Thyroid gland (tissue), 4 donors: Measurements from ENCODE around the gene CARD11. TPM values are rescaled to one million over a fixed set of nuclear protein-coding genes. Genes with fewer than 3 reads are reported as not detected.

ENCODE experiments used
- DNase-seq, 2 donors: peaks; one replicate each; pipeline ENCODE4 v3.0.0-alpha.2; 2019
- H3K27ac ChIP-seq, 3 donors: fragments of 200-600 bp; sonication (generic); 1 replicate in 2 of 3; 2 replicates in 1 of 3; pipeline ENCODE4 v1.5.1; 2016 to 2019; ENCODE audit warnings: mild to moderate bottlenecking in 1 of 3, moderate library complexity in 1 of 3
- H3K27me3 ChIP-seq: fragments of 200-600 bp; sonication (generic); one replicate; pipeline ENCODE4 v1.5.1; 2019
- H3K36me3 ChIP-seq, 2 donors: fragments of 200-600 bp; sonication (generic); one replicate each; pipeline ENCODE4 v1.5.1; 2016 to 2019
- H3K4me1 ChIP-seq, 2 donors: fragments of 200-600 bp; sonication (generic); one replicate each; pipeline ENCODE4 v1.5.1; 2017 to 2019
- H3K4me3 ChIP-seq, 3 donors: fragments of 200-600 bp; sonication (generic); replicated peaks in 1 of 3; 1 replicate in 2 of 3; 2 replicates in 1 of 3; pipeline ENCODE4 v1.5.1; 2016; ENCODE audit warnings: mild to moderate bottlenecking in 1 of 3
- H3K9me3 ChIP-seq: fragments of 200-600 bp; sonication (generic); one replicate; pipeline ENCODE4 v1.5.1; 2017
- POLR2A ChIP-seq, 2 donors: fragments of 450-650 bp; IDR thresholded peaks; one replicate each; pipeline ENCODE4 v1.6.1; 2017; ENCODE audit warnings: antibody characterized with exemption in 2 of 2, mild to moderate bottlenecking in 2 of 2, moderate library complexity in 1 of 2
- WGBS, 2 donors: methylation state at CpG; one replicate each; pipeline ENCODE4 v1.1.5; 2017; 5-methylcytosine and 5-hydroxymethylcytosine counted together
- intact Hi-C: fragments of 100-400 bp; cut with DNase I; formaldehyde crosslinking; loops from one replicate; pipeline ENCODE4 v1.15.1; 2023
- total RNA-seq, 4 donors: library from RNA; depleted of rRNA; stranded (reverse); fragments of >200 nt; gene quantifications; one replicate each; pipeline ENCODE4 v1.2.3, GENCODE V29; 2016
- TF ChIP-seq, protein P1 (sequence below), 6 experiments: fragments of 200-600 bp in 3 of 6; fragments of 450-650 bp in 3 of 6; sonication (generic) in 3 of 6; IDR thresholded peaks; one replicate each; pipeline ENCODE4 v1.5.1; 2016 to 2019; ENCODE audit warnings: antibody characterized with exemption in 6 of 6, mild to moderate bottlenecking in 2 of 6, inconsistent platforms in 1 of 6, moderate library complexity in 1 of 6

CARD11 gene
- total RNA-seq, 4 donors from 2014 or later: 0.45 to 7.7 (median 1.9) TPM

DNA sequence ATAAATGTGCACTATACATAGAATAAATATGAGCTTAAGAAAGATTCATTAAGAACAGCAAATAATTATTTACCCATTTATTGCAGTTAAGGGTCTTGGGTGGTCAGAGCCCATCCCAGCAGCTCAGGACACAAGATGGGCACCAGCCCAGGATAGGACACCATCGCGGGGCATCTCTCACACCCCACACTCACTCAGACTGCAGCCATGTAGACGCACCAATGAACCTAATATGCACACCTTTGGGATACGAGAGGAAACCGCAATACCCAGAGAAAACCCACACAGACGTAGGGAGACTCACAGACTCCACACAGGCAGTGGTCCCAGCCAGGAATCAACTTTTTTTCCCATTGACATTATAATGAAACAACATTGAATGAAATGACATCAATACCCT lies 36.0 kb downstream of the CARD11 start:
- Histone ChIP-seq H3K27me3 (no peaks in the 10 kb centered on the region), H3K9me3 (no peaks in the 10 kb centered on the region), H3K36me3 (no peaks in the 10 kb centered on the region), H3K27ac (no peak overlapping the region), H3K4me1 (no peaks in the 10 kb centered on the region), H3K4me3 (no peak overlapping the region)
- WGBS, 2 donors: 92 to 93% methylated on average over 6 of the region's 6 CpGs
- intact Hi-C loops: no loop called here
- TF ChIP-seq, protein P1, sequence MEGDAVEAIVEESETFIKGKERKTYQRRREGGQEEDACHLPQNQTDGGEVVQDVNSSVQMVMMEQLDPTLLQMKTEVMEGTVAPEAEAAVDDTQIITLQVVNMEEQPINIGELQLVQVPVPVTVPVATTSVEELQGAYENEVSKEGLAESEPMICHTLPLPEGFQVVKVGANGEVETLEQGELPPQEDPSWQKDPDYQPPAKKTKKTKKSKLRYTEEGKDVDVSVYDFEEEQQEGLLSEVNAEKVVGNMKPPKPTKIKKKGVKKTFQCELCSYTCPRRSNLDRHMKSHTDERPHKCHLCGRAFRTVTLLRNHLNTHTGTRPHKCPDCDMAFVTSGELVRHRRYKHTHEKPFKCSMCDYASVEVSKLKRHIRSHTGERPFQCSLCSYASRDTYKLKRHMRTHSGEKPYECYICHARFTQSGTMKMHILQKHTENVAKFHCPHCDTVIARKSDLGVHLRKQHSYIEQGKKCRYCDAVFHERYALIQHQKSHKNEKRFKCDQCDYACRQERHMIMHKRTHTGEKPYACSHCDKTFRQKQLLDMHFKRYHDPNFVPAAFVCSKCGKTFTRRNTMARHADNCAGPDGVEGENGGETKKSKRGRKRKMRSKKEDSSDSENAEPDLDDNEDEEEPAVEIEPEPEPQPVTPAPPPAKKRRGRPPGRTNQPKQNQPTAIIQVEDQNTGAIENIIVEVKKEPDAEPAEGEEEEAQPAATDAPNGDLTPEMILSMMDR (IDR thresholded peaks at IDR 0.05): no peak
- no peak for TF ChIP-seq POLR2A (IDR thresholded peaks at IDR 0.05)
- no peak for DNase-seq

DNA sequence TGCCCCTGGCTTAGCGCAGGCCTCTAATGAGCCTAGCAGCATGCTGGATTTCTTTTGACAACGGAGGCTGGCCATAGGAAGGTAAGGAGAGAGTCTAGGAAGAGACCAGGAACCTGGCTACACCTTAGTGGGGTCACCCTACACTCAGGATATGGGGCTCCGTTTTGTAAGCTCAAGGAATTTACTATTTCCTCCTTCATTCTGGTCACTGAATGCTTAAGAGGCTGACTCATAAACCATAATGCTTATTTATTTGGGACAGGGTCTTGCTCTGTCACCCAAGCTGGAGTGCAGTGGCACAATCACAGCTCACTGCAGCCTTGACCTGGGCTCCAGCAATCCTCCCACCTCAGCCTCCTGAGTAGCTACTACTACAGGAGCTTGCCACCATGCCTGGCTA lies 38.4 kb downstream of the CARD11 start:
- intact Hi-C loops: no loop called here
- H3K27ac ChIP-seq: no peak overlapping the region
- no peaks in the 10 kb centered on the region for H3K27me3 ChIP-seq
- DNase-seq: no peak
- no peaks in the 10 kb centered on the region for H3K9me3 ChIP-seq
- WGBS, 2 donors: 69 to 84% methylated on average over 3 of the region's 3 CpGs
- no peak overlapping the region for H3K4me3 ChIP-seq
- TF ChIP-seq, protein P1 (IDR thresholded peaks at IDR 0.05): no peak
- no peak for TF ChIP-seq POLR2A (IDR thresholded peaks at IDR 0.05)
- H3K4me1 ChIP-seq: no peaks in the 10 kb centered on the region
- H3K36me3 ChIP-seq: no peaks in the 10 kb centered on the region

DNA sequence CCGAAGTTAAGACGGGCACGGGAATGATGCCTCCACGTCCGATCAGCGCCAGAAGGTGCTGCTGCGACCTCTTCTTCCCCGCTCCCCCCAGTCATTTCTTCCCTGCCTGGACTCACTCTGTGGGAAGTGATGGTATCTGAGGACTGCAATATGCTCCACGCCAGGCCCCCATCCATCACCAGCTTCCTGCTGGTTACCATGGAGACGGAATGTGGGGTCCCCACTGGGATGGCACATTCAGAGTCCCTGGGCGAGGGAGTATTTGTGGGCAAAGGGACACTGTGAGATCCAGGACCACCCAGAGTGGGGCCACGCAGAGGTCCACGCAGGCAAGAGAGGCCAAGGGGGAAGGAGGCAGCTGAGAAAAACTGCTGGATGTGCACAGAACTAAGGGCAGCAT lies 39.7 kb downstream of the CARD11 start:
- H3K27ac ChIP-seq: no peak overlapping the region
- 84 to 93% methylated on average over 12 to 13 of the region's 13 CpGs for WGBS, 2 donors

DNA sequence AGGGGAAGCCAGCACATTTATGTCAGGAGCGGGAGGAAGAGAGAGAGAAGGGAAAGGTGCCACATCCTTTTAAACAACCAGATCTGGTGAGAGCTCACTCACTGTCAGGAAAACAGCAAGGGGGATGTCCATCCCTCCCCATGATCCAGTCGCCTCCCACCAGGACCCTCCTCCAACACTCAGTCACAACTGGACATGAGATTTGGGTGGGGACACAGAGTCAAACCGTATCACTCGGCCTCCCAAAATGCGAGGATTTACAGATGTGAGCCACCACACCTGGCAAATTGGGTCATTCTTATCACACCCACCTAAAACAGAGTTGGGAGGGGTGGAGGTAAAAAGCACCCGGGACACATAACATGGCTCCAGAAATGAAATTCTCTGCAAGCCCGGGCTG lies 41.0 kb downstream of the CARD11 start:
- no peak for DNase-seq
- 63 to 75% methylated on average over 4 to 7 of the region's 7 CpGs for WGBS, 2 donors

More for the DNA sequence above, 39.7 kb downstream of the CARD11 start:
- H3K27me3 ChIP-seq: no peaks in the 10 kb centered on the region
- TF ChIP-seq POLR2A (IDR thresholded peaks at IDR 0.05): no peak
- TF ChIP-seq, protein P1 (IDR thresholded peaks at IDR 0.05): no peak
- no peak for DNase-seq
- intact Hi-C loops: no loop called here
- no peaks in the 10 kb centered on the region for H3K9me3 ChIP-seq
- no peaks in the 10 kb centered on the region for H3K4me1 ChIP-seq
- no peaks in the 10 kb centered on the region for H3K36me3 ChIP-seq
- no peak overlapping the region for H3K4me3 ChIP-seq

DNA sequence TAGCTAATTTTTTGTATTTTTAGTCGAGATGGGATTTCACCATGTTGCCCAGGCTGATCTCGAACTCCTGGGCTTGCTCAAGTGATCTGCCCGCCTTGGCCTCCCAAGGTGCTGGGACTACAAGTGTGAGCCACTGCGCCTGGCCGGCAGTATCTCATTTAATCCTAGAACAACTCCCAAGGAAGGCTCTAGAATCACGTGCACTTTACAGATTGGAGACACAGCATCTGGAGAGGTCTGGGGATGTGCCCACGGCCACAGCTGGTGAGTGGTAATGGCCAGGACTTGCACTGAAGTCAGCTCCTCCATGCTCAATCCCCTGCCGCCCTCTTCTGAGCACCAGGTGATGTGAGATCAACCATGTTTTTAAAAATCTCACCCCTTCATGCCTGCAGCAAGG lies 43.1 kb downstream of the CARD11 start:
- H3K9me3 ChIP-seq: no peaks in the 10 kb centered on the region
- 83 to 85% methylated on average over 8 of the region's 8 CpGs for WGBS, 2 donors
- no peak overlapping the region for H3K27ac ChIP-seq
- TF ChIP-seq POLR2A (IDR thresholded peaks at IDR 0.05): no peak
- TF ChIP-seq, protein P1 (IDR thresholded peaks at IDR 0.05): no peak
- H3K4me1 ChIP-seq: no peaks in the 10 kb centered on the region
- H3K27me3 ChIP-seq: no peaks in the 10 kb centered on the region
- intact Hi-C loops: no loop called here
- no peak overlapping the region for H3K4me3 ChIP-seq
- no peak for DNase-seq
- H3K36me3 ChIP-seq: no peaks in the 10 kb centered on the region

More for the DNA sequence above, 41.0 kb downstream of the CARD11 start:
- Histone ChIP-seq H3K4me3 (no peak overlapping the region), H3K4me1 (no peaks in the 10 kb centered on the region), H3K27ac (no peak overlapping the region), H3K9me3 (no peaks in the 10 kb centered on the region), H3K27me3 (no peaks in the 10 kb centered on the region), H3K36me3 (no peaks in the 10 kb centered on the region)
- intact Hi-C loops: no loop called here
- TF ChIP-seq, protein P1 (IDR thresholded peaks at IDR 0.05): no peak
- TF ChIP-seq POLR2A (IDR thresholded peaks at IDR 0.05): no peak
